ENCODE measurements around the gene SMOC1. TPM values are rescaled to one million over a fixed set of nuclear protein-coding genes. Genes with fewer than 3 reads are reported as not detected.

Gene SMOC1
- total RNA-seq, 1 experiment from 2014 or later = 0.68 TPM

GRCh38 chr14:69937367-69938081 is 58.3 kb downstream of the SMOC1 start:
- no peaks in the 10 kb centered on the region for H3K36me3 Mint-ChIP-seq (ENCODE audit: insufficient read depth in 1 of 3, low read depth in 3 of 3)
- no peaks in the 10 kb centered on the region for H3K23me2 ChIP-seq (ENCODE audit: insufficient read length, low read depth, low read length, poor library complexity, severe bottlenecking)
- H3K4me1 Mint-ChIP-seq = peaks cover 3 to 15% of the 10 kb centered on the region in 2 experiments
- H3K18ac ChIP-seq (ENCODE audit: insufficient read length, low read depth, low read length) = no peak overlapping the region
- no peak overlapping the region for H3K56ac ChIP-seq (ENCODE audit: insufficient read length, low read depth, low read length)
- no peaks in the 10 kb centered on the region for H3K9me3 ChIP-seq (ENCODE audit: control insufficient read depth, low read depth, low read length)
- H3K4me1 ChIP-seq (ENCODE audit: insufficient read depth, low read length) = no peaks in the 10 kb centered on the region
- no peak overlapping the region for H2BK15ac ChIP-seq (ENCODE audit: low read depth, low read length)
- no peak for TF ChIP-seq CTCF (conservative IDR thresholded peaks at IDR 0.05)
- H4K8ac ChIP-seq (replicated peaks; ENCODE audit: insufficient read length, low read depth, low read length) = no peak overlapping the region
- no peak overlapping the region for H2AFZ ChIP-seq (ENCODE audit: low read length)
- H3K4me3 Mint-ChIP-seq = no peak overlapping the region
- H3K14ac ChIP-seq (ENCODE audit: insufficient read depth, low read length) = no peak overlapping the region
- no peak overlapping the region for H3K4ac ChIP-seq (ENCODE audit: low read depth, low read length)
- H4K5ac ChIP-seq (ENCODE audit: insufficient read length, low read depth, low read length) = no peak overlapping the region
- H2BK120ac ChIP-seq (ENCODE audit: low read depth, low read length, poor library complexity, severe bottlenecking) = no peak overlapping the region
- WGBS (ENCODE audit: extremely low coverage, insufficient read length, low lambda C conversion rate) = no CpG with 5 or more reads among the region's 12 CpGs
- H3K23ac ChIP-seq (ENCODE audit: insufficient read length, low read depth, low read length) = no peak overlapping the region
- no peak overlapping the region for H2BK5ac ChIP-seq (ENCODE audit: insufficient read length, low read length)
- no peak overlapping the region for H2BK20ac ChIP-seq (ENCODE audit: low read depth, low read length, poor library complexity, severe bottlenecking)
- H3K79me1 ChIP-seq (ENCODE audit: insufficient read depth, low read depth, low read length, poor library complexity, severe bottlenecking) = no peaks in the 10 kb centered on the region
- H3K9me3 Mint-ChIP-seq = no peaks in the 10 kb centered on the region
- no peaks in the 10 kb centered on the region for H3K79me2 ChIP-seq (ENCODE audit: insufficient read depth, low read length)
- H3K27me3 ChIP-seq (ENCODE audit: insufficient read depth, low read length) = no peaks in the 10 kb centered on the region
- H3K4me2 ChIP-seq (ENCODE audit: insufficient read depth, insufficient read length, low read length) = no peak overlapping the region
- no peak overlapping the region for H3T11ph ChIP-seq (ENCODE audit: low read length)
- no peak overlapping the region for H3K9ac ChIP-seq (ENCODE audit: extremely low read depth, insufficient read length, low read length)
- no peak overlapping the region for H3K27ac Mint-ChIP-seq
- H2AK5ac ChIP-seq (ENCODE audit: insufficient read length, low read length) = no peak overlapping the region
- H2BK12ac ChIP-seq (ENCODE audit: insufficient read length, low read depth, low read length) = no peak overlapping the region
- peaks cover 3% of the 10 kb centered on the region for H4K20me1 ChIP-seq (ENCODE audit: control insufficient read depth, insufficient read depth, insufficient read length)
- H3K27ac ChIP-seq (ENCODE audit: insufficient read length, low read depth, low read length) = no peak overlapping the region
- no peak for DNase-seq
- no peak overlapping the region for H4K91ac ChIP-seq (ENCODE audit: insufficient read length, low read depth, low read length)
- peaks cover 7% of the 10 kb centered on the region for H3K27me3 Mint-ChIP-seq (ENCODE audit: low read depth)

Data from H9 (cell line).